OCI-LY3 (cell line): ENCODE data around the gene ERN1.
"Not testable (repeated sequence)": the region's sequence is repeated elsewhere in the genome, so short reads cannot be mapped to it uniquely, and the experiment has no call there.

Experiments used
- H2AFZ ChIP-seq: fragments of 200-600, 300-600 bp; shearing (Covaris generic); 2 replicates; pipeline ENCODE4 v1.6.0; 2014; ENCODE audit warnings: antibody characterized with exemption, low read depth, low read length
- H3K27ac ChIP-seq: fragments of 200-600, 300-600 bp; sonication (generic); 2 replicates; pipeline ENCODE4 v1.5.1; 2014; ENCODE audit warnings: mild to moderate bottlenecking, low read length, moderate library complexity, mixed read lengths
- H3K27me3 ChIP-seq: fragments of 200-600, 300-600 bp; sonication (generic); 2 replicates; pipeline ENCODE4 v1.6.1; 2014; ENCODE audit warnings: low read depth, low read length, mixed read lengths
- H3K36me3 ChIP-seq: fragments of 200-600, 300-600 bp; sonication (generic); replicated peaks from 2 replicates; pipeline ENCODE3; 2014; ENCODE audit warnings: low read depth, low read length, mixed read lengths
- H3K4me1 ChIP-seq: fragments of 300-600, 200-600 bp; sonication (generic); 2 replicates; pipeline ENCODE4 v1.6.1; 2014; ENCODE audit warnings: low read length, mixed read lengths
- H3K4me2 ChIP-seq: fragments of 200-600, 300-600 bp; sonication (generic); 2 replicates; pipeline ENCODE4 v1.6.1; 2014; ENCODE audit warnings: low read length, mixed read lengths
- H3K4me3 ChIP-seq: fragments of 300-600, 200-600 bp; sonication (generic); 2 replicates; pipeline ENCODE4 v1.5.1; 2014; ENCODE audit warnings: antibody characterized with exemption, mild to moderate bottlenecking, low read length, moderate library complexity
- H3K79me2 ChIP-seq: fragments of 300-600, 200-600 bp; shearing (Covaris generic); 2 replicates; pipeline ENCODE4 v1.6.1; 2014; ENCODE audit warnings: mild to moderate bottlenecking, low read length, mixed read lengths
- H3K9ac ChIP-seq: fragments of 300-600, 200-600 bp; shearing (Covaris generic); 2 replicates; pipeline ENCODE4 v1.6.0; 2014; ENCODE audit warnings: mild to moderate bottlenecking, low read length, moderate library complexity
- H3K9me3 ChIP-seq: fragments of 200-600, 300-600 bp; shearing (Covaris generic); 2 replicates; pipeline ENCODE4 v1.6.1; 2014; ENCODE audit warnings: low read length, mixed read lengths; ENCODE audit not compliant: insufficient read depth
- H4K20me1 ChIP-seq: fragments of 200-600, 300-600 bp; sonication (generic); 2 replicates; pipeline ENCODE4 v1.6.1; 2016; ENCODE audit warnings: low read length, mixed read lengths; ENCODE audit not compliant: insufficient read depth
- EZH2phosphoT487 ChIP-seq: fragments of 200-600 bp; shearing (Covaris generic); IDR thresholded peaks from 2 replicates; pipeline ENCODE4 v1.6.1; 2018; ENCODE audit warnings: antibody characterized with exemption, mixed run types, low read depth
- TF ChIP-seq, protein P1 (sequence below): fragments of 200-600, 300-600 bp; sonication (generic); IDR thresholded peaks from 2 replicates; pipeline ENCODE4 v1.5.1; 2014; ENCODE audit warnings: antibody characterized with exemption, low read length, low read depth

The ERN1 gene

DNA sequence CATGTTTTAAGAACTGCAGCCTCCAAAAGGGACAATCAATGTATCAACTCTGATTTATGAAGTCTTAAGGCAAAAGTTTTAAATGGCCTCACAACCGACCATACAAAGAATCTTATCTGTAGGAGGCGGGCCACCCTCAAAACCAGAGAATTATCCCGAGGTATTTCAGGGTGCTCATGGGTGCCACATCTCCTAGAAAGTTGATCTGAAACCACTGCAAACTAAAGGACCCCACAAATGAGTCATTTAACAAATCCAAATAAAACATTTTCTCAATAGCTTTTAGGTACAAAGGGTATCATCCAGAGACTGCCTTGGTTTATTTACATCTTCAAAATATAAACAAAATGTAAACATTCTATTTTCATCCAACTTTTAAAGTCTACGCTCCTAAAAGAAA is 6.8 kb downstream of the ERN1 start:
- H3K36me3 ChIP-seq = peaks cover 50% of the 10 kb centered on the region
- no peaks in the 10 kb centered on the region for H3K27me3 ChIP-seq
- H4K20me1 ChIP-seq = peaks cover 66% of the 10 kb centered on the region
- H3K27ac ChIP-seq = no peak overlapping the region
- H3K4me1 ChIP-seq = peaks cover 69% of the 10 kb centered on the region
- H3K4me2 ChIP-seq = peak overlapping the region; percentile 14
- TF ChIP-seq, protein P1, sequence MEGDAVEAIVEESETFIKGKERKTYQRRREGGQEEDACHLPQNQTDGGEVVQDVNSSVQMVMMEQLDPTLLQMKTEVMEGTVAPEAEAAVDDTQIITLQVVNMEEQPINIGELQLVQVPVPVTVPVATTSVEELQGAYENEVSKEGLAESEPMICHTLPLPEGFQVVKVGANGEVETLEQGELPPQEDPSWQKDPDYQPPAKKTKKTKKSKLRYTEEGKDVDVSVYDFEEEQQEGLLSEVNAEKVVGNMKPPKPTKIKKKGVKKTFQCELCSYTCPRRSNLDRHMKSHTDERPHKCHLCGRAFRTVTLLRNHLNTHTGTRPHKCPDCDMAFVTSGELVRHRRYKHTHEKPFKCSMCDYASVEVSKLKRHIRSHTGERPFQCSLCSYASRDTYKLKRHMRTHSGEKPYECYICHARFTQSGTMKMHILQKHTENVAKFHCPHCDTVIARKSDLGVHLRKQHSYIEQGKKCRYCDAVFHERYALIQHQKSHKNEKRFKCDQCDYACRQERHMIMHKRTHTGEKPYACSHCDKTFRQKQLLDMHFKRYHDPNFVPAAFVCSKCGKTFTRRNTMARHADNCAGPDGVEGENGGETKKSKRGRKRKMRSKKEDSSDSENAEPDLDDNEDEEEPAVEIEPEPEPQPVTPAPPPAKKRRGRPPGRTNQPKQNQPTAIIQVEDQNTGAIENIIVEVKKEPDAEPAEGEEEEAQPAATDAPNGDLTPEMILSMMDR = no peak
- TF ChIP-seq EZH2phosphoT487 = no peak
- peaks cover 97% of the 10 kb centered on the region for H3K79me2 ChIP-seq
- no peak overlapping the region for H3K4me3 ChIP-seq
- no peak overlapping the region for H2AFZ ChIP-seq
- H3K9me3 ChIP-seq = no peaks in the 10 kb centered on the region
- H3K9ac ChIP-seq = no peak overlapping the region

DNA sequence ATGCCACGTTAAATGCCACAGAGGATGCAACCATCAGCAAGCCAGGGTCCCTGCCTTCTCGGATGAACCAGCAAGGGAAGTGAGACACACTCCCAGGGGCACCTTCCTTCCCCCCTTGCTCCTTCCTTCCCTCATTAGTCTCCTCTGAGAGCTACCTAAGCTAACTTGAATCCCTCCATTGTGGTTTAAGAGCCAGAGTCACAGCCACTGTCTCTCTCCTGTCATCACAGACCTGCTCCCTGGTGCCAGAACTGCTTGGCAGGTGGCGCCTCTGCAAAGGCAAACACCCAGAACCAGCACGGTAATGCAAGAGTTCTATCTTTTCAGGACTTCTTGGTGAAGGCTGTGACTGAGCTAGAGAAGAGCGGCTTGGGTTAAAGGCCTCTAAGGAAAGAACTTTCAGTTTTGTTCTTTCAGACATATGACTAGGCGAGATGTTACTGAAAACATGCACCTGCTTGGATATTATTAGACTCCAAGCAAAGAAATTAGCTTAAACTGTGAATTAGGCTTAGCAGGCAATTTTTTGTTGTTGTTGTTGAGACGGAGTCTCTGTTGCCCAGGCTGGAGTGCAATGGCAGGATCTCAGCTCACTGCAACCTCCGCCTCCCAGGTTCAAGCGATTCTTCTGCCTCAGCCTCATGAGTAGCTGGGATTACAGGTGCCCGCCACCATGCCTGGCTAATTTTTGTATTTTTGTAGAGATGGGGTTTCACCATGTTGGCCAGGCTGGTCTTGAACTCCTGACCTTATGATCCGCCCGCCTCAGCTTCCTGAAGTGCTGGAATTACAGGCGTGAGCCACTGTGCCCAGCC is 8.8 kb downstream of the ERN1 start:
- peak overlapping the region; percentile 95 for H3K4me2 ChIP-seq
- TF ChIP-seq, protein P1 = 0 out of 2 replicates have a peak, but pooled peaks have one; percentile 16

DNA sequence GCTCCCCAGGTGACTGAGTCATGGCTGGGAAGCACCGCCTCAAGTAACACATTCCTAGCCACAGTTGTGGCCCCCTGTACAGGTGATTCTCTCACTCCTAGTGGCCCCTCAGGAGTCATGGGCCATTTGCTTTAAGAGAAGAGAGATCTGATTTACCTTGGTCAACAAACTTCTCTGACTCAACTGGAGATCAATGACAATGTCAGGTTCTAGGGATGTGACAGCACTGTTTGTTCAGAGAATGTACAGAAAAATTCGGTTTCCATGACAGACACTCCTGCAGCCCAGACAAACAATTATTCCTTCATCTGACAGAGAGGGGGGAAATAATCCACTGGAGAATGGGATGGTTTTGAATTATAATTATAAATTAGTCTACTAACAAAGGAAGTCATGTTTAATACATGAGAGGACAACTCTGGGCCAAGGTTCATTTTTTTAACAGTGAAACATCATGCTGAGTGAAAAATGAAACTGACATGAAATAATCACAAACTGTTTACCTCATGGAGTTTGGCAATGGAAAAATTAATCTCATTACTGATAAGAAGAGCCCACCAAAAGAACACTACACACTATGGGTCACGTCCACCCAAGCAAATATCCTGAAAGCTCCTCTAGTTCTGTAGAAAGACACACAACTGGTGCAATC is 9.7 kb downstream of the ERN1 start:
- Histone ChIP-seq H3K4me1 (peaks cover 63% of the 10 kb centered on the region), H3K27ac (peak overlapping the region; percentile 94), H3K4me2 (peak overlapping the region; percentile 95), H3K36me3 (peaks cover 45% of the 10 kb centered on the region), H3K27me3 (no peaks in the 10 kb centered on the region), H3K4me3 (peak overlapping the region; percentile 65), H4K20me1 (peaks cover 64% of the 10 kb centered on the region), H3K79me2 (peaks cover 95% of the 10 kb centered on the region), H3K9ac (peak overlapping the region; percentile 53), H3K9me3 (no peaks in the 10 kb centered on the region), H2AFZ (no peak overlapping the region)
- TF ChIP-seq, protein P1 = no peak
- no peak for TF ChIP-seq EZH2phosphoT487

More for the DNA sequence above, 8.8 kb downstream of the ERN1 start:
- H3K9me3 ChIP-seq, H3K27me3 ChIP-seq, H2AFZ ChIP-seq: not testable (repeated sequence)
- Histone ChIP-seq H3K27ac (peak overlapping the region; percentile 94), H3K4me3 (peak overlapping the region; percentile 65), H3K4me1 (peaks cover 63% of the 10 kb centered on the region), H3K79me2 (peaks cover 95% of the 10 kb centered on the region), H4K20me1 (peaks cover 62% of the 10 kb centered on the region), H3K9ac (peak overlapping the region; percentile 53), H3K36me3 (peaks cover 46% of the 10 kb centered on the region)
